Sigmoid colon (tissue), 7 donors: ENCODE results near the gene NKIRAS1. TPM values are rescaled to one million over a fixed set of nuclear protein-coding genes. Genes with fewer than 3 reads are reported as not detected.

Experiments used
- DNase-seq: peaks from one replicate; pipeline ENCODE4 v3.0.0-alpha.2; 2019
- H3K27ac ChIP-seq, 4 donors: fragments of 200-600 bp; sonication (generic); one replicate each; pipeline ENCODE4 v1.5.1; 2016 to 2019; ENCODE audit warnings: mild to moderate bottlenecking in 1 of 4
- H3K27me3 ChIP-seq, 3 donors: fragments of 200-600 bp; sonication (generic); one replicate each; pipeline ENCODE4 v1.5.1; 2019; ENCODE audit warnings: mild to moderate bottlenecking in 1 of 3
- H3K36me3 ChIP-seq, 4 donors: fragments of 200-600 bp; sonication (generic); one replicate each; pipeline ENCODE4 v1.5.1; 2016 to 2019
- H3K4me1 ChIP-seq, 4 donors: fragments of 200-600 bp; sonication (generic); one replicate each; pipeline ENCODE4 v1.5.1; 2017 to 2019
- H3K4me3 ChIP-seq, 4 donors: fragments of 200-600 bp; sonication (generic); one replicate each; pipeline ENCODE4 v1.5.1; 2017 to 2019; ENCODE audit warnings: mild to moderate bottlenecking in 2 of 4, moderate library complexity in 1 of 4
- H3K9me3 ChIP-seq, 4 donors: fragments of 200-600 bp in 3 of 4; sonication (generic) in 3 of 4; one replicate each; pipeline versions ENCODE4 v1.5.1 to v1.6.1; 2013 to 2019
- CTCF ChIP-seq, 4 experiments: fragments of 450-650 bp in 3 of 4; fragments of 200-600 bp in 1 of 4; IDR thresholded peaks; one replicate each; pipeline ENCODE4 v1.5.1; 2016 to 2019; ENCODE audit warnings: antibody characterized with exemption in 4 of 4, mild to moderate bottlenecking in 3 of 4, moderate library complexity in 2 of 4
- EP300 ChIP-seq, 4 donors: sonication (generic); formaldehyde crosslinking; IDR thresholded peaks; one replicate each; pipeline ENCODE4 v1.6.1; 2017; ENCODE audit warnings: antibody characterized with exemption in 4 of 4
- POLR2A ChIP-seq, 2 donors: fragments of 450-650 bp; IDR thresholded peaks; one replicate each; pipeline ENCODE4 v1.6.1; 2016; ENCODE audit warnings: antibody characterized with exemption in 2 of 2, mild to moderate bottlenecking in 2 of 2, moderate library complexity in 2 of 2
- POLR2AphosphoS5 ChIP-seq, 4 donors: sonication (generic); formaldehyde crosslinking; IDR thresholded peaks; one replicate each; pipeline ENCODE4 v1.6.1; 2017; ENCODE audit warnings: antibody characterized with exemption in 4 of 4
- WGBS, 2 donors: extraction: QIAGEN DNeasy Blood & Tissue Kit; methylation state at CpG; one replicate each; pipeline ENCODE4 v1.1.7; 2013; 5-methylcytosine and 5-hydroxymethylcytosine counted together
- intact Hi-C: fragments of 100-400 bp; cut with DNase I; formaldehyde crosslinking; loops from one replicate; pipeline ENCODE4 v1.15.1; 2023
- polyA plus RNA-seq, 3 donors: library from polyadenylated mRNA; stranded (reverse); fragments of 200-250 nt; gene quantifications; one replicate each; pipeline ENCODE4 v1.2.3, GENCODE V29; 2013
- total RNA-seq, 4 donors: library from RNA; depleted of rRNA; stranded (reverse); fragments of >200 nt; gene quantifications; one replicate each; pipeline ENCODE4 v1.1.0, GENCODE V29; 2016
- donor health status: healthy with polysubstance abuse.
- donor health status: Bipolar disorder and iron deficiency.
- donor health status: healthy.

The NKIRAS1 gene
- total and polyA plus RNA-seq, 7 donors: 4.2 to 29.3 (median 21.6) TPM

GRCh38 chr3:23928524-23928923, 11.7 kb upstream of the NKIRAS1 start:
- Histone ChIP-seq H3K36me3 (no peaks in the 10 kb centered on the region), H3K9me3 (no peaks in the 10 kb centered on the region), H3K27me3 (no peaks in the 10 kb centered on the region), H3K27ac (no peak overlapping the region), H3K4me3 (no peak overlapping the region), H3K4me1 (no peaks in the 10 kb centered on the region)
- DNase-seq: no peak
- 20 to 50% methylated on average over 8 of the region's 8 CpGs for WGBS, 2 donors
- TF ChIP-seq POLR2A (IDR thresholded peaks at IDR 0.05): no peak
- TF ChIP-seq POLR2AphosphoS5 (IDR thresholded peaks at IDR 0.05): no peak
- no peak for TF ChIP-seq CTCF (IDR thresholded peaks at IDR 0.05)
- TF ChIP-seq EP300 (IDR thresholded peaks at IDR 0.05): no peak
- intact Hi-C loops: no loop called here

- intact Hi-C loops: no loop called here
- 92 to 93% methylated on average over 3 of the region's 3 CpGs for WGBS, 2 donors
- no peak for TF ChIP-seq EP300 (IDR thresholded peaks at IDR 0.05)
- TF ChIP-seq POLR2A (IDR thresholded peaks at IDR 0.05): no peak
- TF ChIP-seq POLR2AphosphoS5 (IDR thresholded peaks at IDR 0.05): no peak
- no peak for TF ChIP-seq CTCF (IDR thresholded peaks at IDR 0.05)
Observed at GRCh38 chr3:23926736-23927135, 9.9 kb upstream of the NKIRAS1 start.

GRCh38 chr3:23926246-23926645, 9.5 kb upstream of the NKIRAS1 start:
- Histone ChIP-seq H3K27ac (no peak overlapping the region), H3K4me1 (no peaks in the 10 kb centered on the region), H3K27me3 (no peaks in the 10 kb centered on the region), H3K36me3 (peaks cover 0 to 15% (median 0%) of the 10 kb centered on the region in 4 donors), H3K4me3 (no peak overlapping the region), H3K9me3 (no peaks in the 10 kb centered on the region)
- intact Hi-C loops: no loop called here
- no peak for DNase-seq
- TF ChIP-seq CTCF (IDR thresholded peaks at IDR 0.05) (no peak), POLR2AphosphoS5 (IDR thresholded peaks at IDR 0.05) (no peak), EP300 (IDR thresholded peaks at IDR 0.05) (no peak), POLR2A (IDR thresholded peaks at IDR 0.05) (no peak)
- 90 to 93% methylated on average over 7 of the region's 7 CpGs for WGBS, 2 donors

More at GRCh38 chr3:23926736-23927135, 9.9 kb upstream of the NKIRAS1 start:
- Histone ChIP-seq H3K4me1 (no peaks in the 10 kb centered on the region), H3K9me3 (no peaks in the 10 kb centered on the region), H3K27ac (no peak overlapping the region), H3K27me3 (no peaks in the 10 kb centered on the region), H3K4me3 (no peak overlapping the region), H3K36me3 (peaks cover 0 to 12% (median 0%) of the 10 kb centered on the region in 4 donors)
- no peak for DNase-seq

- 67 to 75% methylated on average over 2 of the region's 2 CpGs for WGBS, 2 donors
- H3K9me3 ChIP-seq: no peaks in the 10 kb centered on the region
- H3K4me3 ChIP-seq: no peak overlapping the region
- no peaks in the 10 kb centered on the region for H3K27me3 ChIP-seq
- TF ChIP-seq CTCF (IDR thresholded peaks at IDR 0.05): no peak
- TF ChIP-seq POLR2AphosphoS5 (IDR thresholded peaks at IDR 0.05): no peak
- no peak for TF ChIP-seq POLR2A (IDR thresholded peaks at IDR 0.05)
- no peak for TF ChIP-seq EP300 (IDR thresholded peaks at IDR 0.05)
- H3K27ac ChIP-seq: no peak overlapping the region
- no peak for DNase-seq
- peaks cover 0 to 15% (median 10%) of the 10 kb centered on the region in 4 donors for H3K4me1 ChIP-seq
- peaks cover 0 to 36% (median 10%) of the 10 kb centered on the region in 4 donors for H3K36me3 ChIP-seq
- intact Hi-C loops: no loop called here
Observed at GRCh38 chr3:23923786-23924185, 7.0 kb upstream of the NKIRAS1 start.

GRCh38 chr3:23921052-23921511, 4.3 kb upstream of the NKIRAS1 start:
- Histone ChIP-seq H3K4me3 (no peak overlapping the region), H3K9me3 (no peaks in the 10 kb centered on the region), H3K27me3 (no peaks in the 10 kb centered on the region), H3K36me3 (peaks cover 0 to 45% (median 17%) of the 10 kb centered on the region in 4 donors), H3K4me1 (peaks cover 0 to 27% (median 23%) of the 10 kb centered on the region in 4 donors), H3K27ac (no peak overlapping the region)
- 71 to 84% methylated on average over 3 of the region's 3 CpGs for WGBS, 2 donors
- intact Hi-C loops: no loop called here
- DNase-seq: no peak
- TF ChIP-seq POLR2AphosphoS5 (IDR thresholded peaks at IDR 0.05) (no peak), CTCF (IDR thresholded peaks at IDR 0.05) (no peak), POLR2A (IDR thresholded peaks at IDR 0.05) (no peak), EP300 (IDR thresholded peaks at IDR 0.05) (no peak)
